ENCODE measurements around the gene RBM47.

DNA sequence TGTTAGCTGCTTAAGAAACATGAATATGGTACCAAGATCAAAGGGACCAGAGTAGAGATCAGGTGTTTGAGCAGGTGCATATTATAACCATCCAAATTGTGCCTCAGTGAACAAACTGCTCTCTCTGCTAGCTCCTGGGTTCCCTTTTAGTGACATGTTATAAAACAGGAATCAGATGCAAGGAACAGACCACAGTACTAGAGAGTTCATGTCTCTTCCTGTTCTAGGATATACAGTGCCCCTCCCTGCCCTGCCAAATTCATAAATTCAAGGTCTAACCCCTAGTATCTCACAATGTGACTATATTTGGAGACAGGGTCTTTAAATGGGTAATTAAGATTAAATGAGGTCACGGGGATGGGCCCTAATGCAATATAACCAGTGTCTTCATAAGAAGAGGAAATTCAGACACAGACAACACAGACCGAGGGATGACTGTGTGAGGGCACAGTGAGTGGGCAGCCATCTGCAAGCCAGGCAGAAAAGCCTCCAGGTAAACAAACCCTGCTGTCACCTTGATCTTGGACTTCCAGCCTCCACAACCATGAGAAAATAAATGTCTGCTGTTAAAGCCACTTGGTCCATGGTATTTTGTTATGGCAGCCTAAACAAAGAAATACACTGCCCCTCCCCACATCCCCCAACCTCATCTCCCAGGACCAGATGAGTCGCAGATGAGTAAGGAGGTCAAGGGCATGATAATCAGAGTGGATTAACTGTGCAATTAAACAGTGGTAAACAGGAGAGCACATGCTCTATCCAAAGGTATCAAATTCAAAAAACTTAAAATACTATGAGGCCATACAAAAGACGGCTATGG lies 82.5 kb downstream of the RBM47 start:
- no peak for TF ChIP-seq ZNF24 (tag by site-specific recombination; IDR thresholded peaks at IDR 0.05)
- TF ChIP-seq, protein P1, sequence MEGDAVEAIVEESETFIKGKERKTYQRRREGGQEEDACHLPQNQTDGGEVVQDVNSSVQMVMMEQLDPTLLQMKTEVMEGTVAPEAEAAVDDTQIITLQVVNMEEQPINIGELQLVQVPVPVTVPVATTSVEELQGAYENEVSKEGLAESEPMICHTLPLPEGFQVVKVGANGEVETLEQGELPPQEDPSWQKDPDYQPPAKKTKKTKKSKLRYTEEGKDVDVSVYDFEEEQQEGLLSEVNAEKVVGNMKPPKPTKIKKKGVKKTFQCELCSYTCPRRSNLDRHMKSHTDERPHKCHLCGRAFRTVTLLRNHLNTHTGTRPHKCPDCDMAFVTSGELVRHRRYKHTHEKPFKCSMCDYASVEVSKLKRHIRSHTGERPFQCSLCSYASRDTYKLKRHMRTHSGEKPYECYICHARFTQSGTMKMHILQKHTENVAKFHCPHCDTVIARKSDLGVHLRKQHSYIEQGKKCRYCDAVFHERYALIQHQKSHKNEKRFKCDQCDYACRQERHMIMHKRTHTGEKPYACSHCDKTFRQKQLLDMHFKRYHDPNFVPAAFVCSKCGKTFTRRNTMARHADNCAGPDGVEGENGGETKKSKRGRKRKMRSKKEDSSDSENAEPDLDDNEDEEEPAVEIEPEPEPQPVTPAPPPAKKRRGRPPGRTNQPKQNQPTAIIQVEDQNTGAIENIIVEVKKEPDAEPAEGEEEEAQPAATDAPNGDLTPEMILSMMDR (tag by site-specific recombination; IDR thresholded peaks at IDR 0.05), result no peak
- no peak for TF ChIP-seq ZNF19 (tag by site-specific recombination; IDR thresholded peaks at IDR 0.05; ENCODE audit: low read depth)
- no peak for TF ChIP-seq REPIN1 (tag by site-specific recombination; IDR thresholded peaks at IDR 0.05; ENCODE audit: low read depth)
- TF ChIP-seq ZEB2 (tag by site-specific recombination; IDR thresholded peaks at IDR 0.05), result no peak
- TF ChIP-seq, protein P2, sequence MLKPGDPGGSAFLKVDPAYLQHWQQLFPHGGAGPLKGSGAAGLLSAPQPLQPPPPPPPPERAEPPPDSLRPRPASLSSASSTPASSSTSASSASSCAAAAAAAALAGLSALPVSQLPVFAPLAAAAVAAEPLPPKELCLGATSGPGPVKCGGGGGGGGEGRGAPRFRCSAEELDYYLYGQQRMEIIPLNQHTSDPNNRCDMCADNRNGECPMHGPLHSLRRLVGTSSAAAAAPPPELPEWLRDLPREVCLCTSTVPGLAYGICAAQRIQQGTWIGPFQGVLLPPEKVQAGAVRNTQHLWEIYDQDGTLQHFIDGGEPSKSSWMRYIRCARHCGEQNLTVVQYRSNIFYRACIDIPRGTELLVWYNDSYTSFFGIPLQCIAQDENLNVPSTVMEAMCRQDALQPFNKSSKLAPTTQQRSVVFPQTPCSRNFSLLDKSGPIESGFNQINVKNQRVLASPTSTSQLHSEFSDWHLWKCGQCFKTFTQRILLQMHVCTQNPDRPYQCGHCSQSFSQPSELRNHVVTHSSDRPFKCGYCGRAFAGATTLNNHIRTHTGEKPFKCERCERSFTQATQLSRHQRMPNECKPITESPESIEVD (tag by site-specific recombination; IDR thresholded peaks at IDR 0.05), result no peak
- TF ChIP-seq, protein P3, sequence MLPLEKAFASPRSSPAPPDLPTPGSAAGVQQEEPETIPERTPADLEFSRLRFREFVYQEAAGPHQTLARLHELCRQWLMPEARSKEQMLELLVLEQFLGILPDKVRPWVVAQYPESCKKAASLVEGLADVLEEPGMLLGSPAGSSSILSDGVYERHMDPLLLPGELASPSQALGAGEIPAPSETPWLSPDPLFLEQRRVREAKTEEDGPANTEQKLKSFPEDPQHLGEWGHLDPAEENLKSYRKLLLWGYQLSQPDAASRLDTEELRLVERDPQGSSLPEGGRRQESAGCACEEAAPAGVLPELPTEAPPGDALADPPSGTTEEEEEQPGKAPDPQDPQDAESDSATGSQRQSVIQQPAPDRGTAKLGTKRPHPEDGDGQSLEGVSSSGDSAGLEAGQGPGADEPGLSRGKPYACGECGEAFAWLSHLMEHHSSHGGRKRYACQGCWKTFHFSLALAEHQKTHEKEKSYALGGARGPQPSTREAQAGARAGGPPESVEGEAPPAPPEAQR (tag by site-specific recombination; IDR thresholded peaks at IDR 0.05), result no peak
- TF ChIP-seq ZNF311 (tag by site-specific recombination; IDR thresholded peaks at IDR 0.05; ENCODE audit: borderline replicate concordance), result no peak
- TF ChIP-seq ZNF292 (tag by site-specific recombination; IDR thresholded peaks at IDR 0.05; ENCODE audit: borderline replicate concordance, low read depth), result no peak
- no peak for TF ChIP-seq SP2 (tag by site-specific recombination; IDR thresholded peaks at IDR 0.05)
- TF ChIP-seq, protein P4, sequence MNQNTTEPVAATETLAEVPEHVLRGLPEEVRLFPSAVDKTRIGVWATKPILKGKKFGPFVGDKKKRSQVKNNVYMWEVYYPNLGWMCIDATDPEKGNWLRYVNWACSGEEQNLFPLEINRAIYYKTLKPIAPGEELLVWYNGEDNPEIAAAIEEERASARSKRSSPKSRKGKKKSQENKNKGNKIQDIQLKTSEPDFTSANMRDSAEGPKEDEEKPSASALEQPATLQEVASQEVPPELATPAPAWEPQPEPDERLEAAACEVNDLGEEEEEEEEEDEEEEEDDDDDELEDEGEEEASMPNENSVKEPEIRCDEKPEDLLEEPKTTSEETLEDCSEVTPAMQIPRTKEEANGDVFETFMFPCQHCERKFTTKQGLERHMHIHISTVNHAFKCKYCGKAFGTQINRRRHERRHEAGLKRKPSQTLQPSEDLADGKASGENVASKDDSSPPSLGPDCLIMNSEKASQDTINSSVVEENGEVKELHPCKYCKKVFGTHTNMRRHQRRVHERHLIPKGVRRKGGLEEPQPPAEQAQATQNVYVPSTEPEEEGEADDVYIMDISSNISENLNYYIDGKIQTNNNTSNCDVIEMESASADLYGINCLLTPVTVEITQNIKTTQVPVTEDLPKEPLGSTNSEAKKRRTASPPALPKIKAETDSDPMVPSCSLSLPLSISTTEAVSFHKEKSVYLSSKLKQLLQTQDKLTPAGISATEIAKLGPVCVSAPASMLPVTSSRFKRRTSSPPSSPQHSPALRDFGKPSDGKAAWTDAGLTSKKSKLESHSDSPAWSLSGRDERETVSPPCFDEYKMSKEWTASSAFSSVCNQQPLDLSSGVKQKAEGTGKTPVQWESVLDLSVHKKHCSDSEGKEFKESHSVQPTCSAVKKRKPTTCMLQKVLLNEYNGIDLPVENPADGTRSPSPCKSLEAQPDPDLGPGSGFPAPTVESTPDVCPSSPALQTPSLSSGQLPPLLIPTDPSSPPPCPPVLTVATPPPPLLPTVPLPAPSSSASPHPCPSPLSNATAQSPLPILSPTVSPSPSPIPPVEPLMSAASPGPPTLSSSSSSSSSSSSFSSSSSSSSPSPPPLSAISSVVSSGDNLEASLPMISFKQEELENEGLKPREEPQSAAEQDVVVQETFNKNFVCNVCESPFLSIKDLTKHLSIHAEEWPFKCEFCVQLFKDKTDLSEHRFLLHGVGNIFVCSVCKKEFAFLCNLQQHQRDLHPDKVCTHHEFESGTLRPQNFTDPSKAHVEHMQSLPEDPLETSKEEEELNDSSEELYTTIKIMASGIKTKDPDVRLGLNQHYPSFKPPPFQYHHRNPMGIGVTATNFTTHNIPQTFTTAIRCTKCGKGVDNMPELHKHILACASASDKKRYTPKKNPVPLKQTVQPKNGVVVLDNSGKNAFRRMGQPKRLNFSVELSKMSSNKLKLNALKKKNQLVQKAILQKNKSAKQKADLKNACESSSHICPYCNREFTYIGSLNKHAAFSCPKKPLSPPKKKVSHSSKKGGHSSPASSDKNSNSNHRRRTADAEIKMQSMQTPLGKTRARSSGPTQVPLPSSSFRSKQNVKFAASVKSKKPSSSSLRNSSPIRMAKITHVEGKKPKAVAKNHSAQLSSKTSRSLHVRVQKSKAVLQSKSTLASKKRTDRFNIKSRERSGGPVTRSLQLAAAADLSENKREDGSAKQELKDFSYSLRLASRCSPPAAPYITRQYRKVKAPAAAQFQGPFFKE (tag by site-specific recombination; IDR thresholded peaks at IDR 0.05; ENCODE audit: borderline replicate concordance), result no peak
